Lower leg skin (tissue), 3 donors: ENCODE measurements around the gene PSAT1.

Experiments
- POLR2A ChIP-seq, 2 donors: fragments of 450-650 bp; IDR thresholded peaks; one replicate each; pipeline ENCODE4 v1.6.1; 2016 to 2017; ENCODE audit warnings: antibody characterized with exemption in 2 of 2, mild to moderate bottlenecking in 1 of 2, moderate library complexity in 1 of 2
- TF ChIP-seq, protein P1 (sequence below), 3 donors: fragments of 450-650 bp; IDR thresholded peaks; one replicate each; pipeline ENCODE4 v1.5.1; 2016; ENCODE audit warnings: antibody characterized with exemption in 3 of 3, mild to moderate bottlenecking in 3 of 3, moderate library complexity in 2 of 3

DNA sequence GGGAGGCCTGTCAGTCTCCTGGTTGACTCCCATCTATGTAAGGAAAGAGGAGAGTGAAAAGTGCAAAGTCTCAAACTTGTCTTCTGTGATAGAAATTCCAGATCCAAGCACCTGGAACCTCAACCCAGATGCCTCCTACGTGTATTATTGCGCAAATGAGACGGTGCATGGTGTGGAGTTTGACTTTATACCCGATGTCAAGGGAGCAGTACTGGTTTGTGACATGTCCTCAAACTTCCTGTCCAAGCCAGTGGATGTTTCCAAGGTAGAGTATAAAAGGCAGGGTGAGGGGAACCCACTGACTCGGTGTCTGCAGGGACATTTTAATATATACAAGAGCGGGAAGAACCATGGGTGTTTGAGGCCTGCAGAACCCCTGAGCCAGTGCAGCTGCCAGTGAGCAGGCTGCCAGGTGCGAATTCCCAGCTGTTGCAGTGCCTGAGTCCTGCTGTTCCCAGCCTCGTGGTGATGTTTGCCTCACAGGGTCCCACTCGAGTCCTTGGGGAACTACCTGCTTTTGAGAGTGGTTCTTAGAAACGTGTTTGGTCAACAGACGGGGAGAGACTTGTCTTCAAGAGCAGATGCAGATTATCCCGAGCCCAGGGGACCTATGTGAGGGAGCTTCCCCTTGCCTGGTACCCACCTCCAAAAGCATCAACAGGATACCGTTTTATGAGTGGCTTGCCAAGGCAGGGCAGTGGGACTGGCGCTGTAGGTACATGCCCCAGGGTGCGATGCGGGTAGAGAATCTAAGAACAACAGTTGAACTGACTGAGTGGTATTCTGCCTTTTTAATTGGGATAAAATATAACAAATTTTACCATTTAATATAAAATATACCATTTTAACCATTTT is 9.5 kb downstream of the PSAT1 start:
- TF ChIP-seq, protein P1, sequence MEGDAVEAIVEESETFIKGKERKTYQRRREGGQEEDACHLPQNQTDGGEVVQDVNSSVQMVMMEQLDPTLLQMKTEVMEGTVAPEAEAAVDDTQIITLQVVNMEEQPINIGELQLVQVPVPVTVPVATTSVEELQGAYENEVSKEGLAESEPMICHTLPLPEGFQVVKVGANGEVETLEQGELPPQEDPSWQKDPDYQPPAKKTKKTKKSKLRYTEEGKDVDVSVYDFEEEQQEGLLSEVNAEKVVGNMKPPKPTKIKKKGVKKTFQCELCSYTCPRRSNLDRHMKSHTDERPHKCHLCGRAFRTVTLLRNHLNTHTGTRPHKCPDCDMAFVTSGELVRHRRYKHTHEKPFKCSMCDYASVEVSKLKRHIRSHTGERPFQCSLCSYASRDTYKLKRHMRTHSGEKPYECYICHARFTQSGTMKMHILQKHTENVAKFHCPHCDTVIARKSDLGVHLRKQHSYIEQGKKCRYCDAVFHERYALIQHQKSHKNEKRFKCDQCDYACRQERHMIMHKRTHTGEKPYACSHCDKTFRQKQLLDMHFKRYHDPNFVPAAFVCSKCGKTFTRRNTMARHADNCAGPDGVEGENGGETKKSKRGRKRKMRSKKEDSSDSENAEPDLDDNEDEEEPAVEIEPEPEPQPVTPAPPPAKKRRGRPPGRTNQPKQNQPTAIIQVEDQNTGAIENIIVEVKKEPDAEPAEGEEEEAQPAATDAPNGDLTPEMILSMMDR (IDR thresholded peaks at IDR 0.05) = no peak
- TF ChIP-seq POLR2A (IDR thresholded peaks at IDR 0.05) = no peak
